HG03025 (cell line): ENCODE data around the gene ULK4.
"Not testable (repeated sequence)": the region's sequence is repeated elsewhere in the genome, so short reads cannot be mapped to it uniquely, and the experiment has no call there.

Source experiments
- ATAC-seq: cut with Tn5 transposase; IDR thresholded peaks from one replicate; pipeline ENCODE4 v1.9.1; 2021; ENCODE audit warnings: mild to moderate bottlenecking, moderate library complexity; ENCODE audit not compliant: unreplicated experiment, low FRiP score

Gene ULK4

DNA sequence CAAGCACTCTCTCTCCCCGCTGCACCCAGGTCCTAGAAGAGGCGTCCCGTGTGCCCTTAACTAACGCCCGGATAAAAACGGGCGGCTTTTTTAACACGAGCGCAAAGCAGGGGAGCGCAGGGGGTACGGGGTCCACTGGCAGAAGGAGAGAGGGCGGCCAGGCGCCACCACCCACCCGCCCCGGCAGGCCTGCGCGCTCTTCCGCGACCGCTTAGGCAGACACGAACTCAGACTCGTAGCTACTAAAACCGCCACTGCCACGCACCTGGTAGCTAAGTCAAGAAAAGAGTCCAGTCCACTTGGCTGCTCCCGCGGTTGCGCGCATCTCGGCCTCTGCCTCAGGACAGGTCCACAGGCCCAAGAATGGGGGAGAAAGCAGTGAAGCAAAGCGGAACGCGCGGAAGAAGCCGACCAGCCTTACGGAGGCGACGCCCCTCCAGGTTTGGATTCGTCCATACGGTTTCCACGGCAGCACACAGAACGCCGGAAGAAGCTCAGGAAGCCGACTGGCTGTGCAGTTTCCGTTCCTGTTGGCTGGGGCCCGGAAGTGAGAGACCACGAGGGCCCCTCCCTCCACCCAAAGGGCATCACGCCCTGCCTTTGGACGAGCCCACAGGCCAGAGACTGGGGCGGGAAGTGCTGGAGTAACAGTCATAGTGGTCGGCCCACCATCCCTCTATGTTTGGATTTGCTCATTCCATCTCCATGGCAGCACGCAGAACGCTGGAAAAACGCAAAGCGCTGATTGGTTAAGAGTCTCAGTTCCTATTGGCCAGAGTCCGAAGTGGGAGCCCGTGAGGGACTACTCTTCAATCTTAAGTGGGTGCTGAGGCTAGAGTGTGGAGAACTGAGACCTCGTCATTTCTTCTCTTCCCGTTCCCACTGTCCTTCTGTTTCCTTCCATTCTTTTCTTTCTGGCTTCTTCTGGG, at the start of gene ULK4:
Gene ULK4 (minus strand): TSS at position 353 of the 929 bp plus-strand sequence. CDS start 7,344 bp downstream, outside the sequence.
- peak; percentile 92 for ATAC-seq

- no peak for ATAC-seq
Observed at GRCh38 chr3:42010530-42010929, 48.6 kb upstream of the ULK4 start.

DNA sequence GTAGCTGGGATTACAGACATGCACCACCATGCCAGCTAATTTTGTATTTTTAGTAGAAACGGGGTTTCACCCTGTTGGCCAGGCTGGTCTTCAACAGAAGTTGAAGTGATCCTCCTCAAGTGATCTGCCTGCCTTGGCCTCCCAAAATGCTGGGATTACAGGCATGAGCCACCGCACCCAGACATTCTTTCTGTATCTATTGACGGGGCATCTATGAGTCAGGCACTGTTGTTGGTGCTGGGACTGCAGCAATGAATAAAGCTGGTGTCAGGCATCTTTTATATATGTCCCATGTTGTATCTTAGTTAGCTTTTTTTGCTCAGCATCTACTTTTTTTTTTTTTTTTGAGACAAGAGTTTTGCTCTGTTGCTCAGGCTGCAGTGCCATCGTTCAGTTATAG, 47.6 kb upstream of the ULK4 start:
- ATAC-seq: no peak

DNA sequence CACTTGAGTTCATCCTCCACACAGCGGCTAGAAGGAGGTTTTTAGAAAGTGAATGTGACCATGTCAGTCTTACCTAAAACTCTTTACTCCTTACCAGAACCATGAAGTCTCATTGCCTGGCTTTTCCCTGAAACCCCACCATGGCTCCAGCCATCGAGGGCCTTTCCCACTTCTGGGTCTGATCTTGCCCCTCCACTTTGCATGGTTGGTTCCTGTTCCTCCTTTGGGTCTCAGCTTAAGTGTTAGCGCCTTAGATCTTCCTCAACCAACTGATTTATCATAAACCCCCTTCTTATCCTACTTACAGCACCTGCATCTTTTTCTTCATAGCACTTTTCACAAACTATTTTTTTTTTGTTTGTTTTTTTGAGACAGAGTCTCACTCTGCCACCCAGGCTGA, 45.9 kb upstream of the ULK4 start:
- ATAC-seq: no peak

DNA sequence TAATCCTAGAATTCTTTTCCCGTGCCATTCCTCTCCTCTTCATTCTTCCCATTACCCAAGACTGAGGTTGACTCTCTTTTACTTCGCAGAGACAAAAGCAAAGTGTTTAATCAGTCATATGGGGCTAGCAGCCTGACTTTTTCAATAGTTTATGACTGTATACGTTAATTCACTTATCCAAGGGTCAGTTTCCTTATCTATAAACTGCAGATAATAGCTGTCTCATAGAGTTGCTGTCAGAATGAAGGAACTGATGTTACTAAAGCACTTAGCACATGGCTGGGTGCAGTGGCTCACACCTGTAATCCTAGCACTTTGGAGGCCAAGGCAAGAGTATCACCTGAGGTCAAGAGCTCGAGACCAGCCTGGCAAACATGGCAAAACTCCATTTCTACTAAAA, 43.5 kb upstream of the ULK4 start:
- ATAC-seq: no peak

DNA sequence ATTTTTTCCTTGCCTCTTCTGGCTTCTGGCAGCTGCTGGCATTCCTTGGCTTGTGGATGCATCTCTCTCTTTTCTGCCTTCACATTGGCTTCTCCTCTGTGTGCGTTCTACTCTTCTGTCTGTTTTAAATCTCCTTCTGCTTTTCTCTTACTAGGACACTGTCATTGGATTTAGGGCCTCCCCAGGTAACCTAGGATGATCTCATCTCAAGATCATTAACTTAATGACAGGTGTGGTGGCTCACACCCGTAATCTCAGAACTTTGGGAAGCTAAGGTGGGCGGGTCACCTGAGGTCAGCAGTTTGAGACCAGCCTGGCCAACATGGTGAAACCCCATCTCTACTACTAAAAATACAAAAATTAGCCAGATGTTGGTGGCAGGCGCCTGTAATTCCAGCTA, 40.9 kb upstream of the ULK4 start:
- ATAC-seq: no peak

DNA sequence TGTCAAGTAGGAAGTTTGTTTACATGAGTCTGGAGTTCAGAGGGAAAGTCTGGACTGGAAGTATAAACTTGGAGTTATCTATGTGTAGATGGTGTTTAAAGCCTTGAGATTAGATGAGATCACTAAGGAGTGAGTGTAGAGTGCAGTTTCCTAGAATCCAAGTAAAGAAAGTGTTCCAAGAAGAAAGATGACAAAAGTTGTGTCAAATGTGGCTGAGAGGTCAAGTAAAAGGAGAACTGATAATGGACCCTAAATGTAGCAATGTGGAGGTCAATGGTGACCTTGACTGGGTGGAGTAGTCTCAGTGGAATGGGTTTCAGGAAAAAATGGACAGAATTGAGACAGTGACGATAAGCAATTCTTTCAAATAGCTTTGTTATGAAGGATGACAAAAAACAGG, 39.9 kb upstream of the ULK4 start:
- ATAC-seq: no peak

GRCh38 chr3:41999909-42000308, 38.0 kb upstream of the ULK4 start:
- ATAC-seq: no peak

GRCh38 chr3:41997702-41998550, 36.0 kb upstream of the ULK4 start:
- ATAC-seq: no peak

- ATAC-seq: no peak
Observed at GRCh38 chr3:41991437-41991836, 29.5 kb upstream of the ULK4 start.

- ATAC-seq: no peak
Observed at GRCh38 chr3:41989518-41989917, 27.6 kb upstream of the ULK4 start.

GRCh38 chr3:41987627-41988026, 25.7 kb upstream of the ULK4 start:
- ATAC-seq: no peak

DNA sequence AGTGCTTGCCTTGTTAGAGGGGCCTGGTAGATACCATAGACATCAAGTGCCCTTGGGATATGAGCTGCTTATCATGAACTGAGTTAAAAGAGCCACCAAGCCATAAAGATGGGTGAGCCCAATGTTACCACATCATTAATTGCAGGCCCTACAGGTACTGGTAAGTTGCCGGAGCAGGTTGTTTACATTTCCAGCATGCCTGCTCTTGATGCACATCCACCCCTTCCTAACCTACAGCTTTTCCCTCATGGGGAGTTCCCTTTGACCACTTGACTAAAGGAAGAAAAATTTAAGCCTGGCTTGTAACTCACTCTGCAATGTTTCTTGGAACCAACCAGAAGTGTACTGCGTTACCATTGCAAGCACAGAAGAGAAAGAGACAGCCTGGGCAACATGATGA, 24.7 kb upstream of the ULK4 start:
- ATAC-seq: no peak

DNA sequence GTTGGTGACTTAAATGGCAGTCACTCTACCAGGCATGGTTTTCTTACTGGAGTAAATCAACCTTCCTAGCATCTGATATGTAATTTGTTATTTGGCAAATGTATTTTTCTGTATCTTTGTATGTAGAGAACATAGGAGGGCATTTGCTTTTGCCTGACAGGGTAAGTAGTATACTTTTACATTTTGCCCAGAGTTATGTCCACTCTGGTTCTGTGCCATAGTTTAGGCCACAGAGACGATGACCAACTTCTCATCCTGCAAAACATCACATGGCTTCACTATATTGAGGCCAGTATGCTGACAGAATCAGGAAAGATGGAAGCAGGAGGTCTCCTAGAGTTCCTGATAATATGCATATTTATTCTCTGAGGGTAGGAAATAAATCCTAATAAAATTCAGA, 23.1 kb upstream of the ULK4 start:
- no peak for ATAC-seq

GRCh38 chr3:41983091-41983490, 21.2 kb upstream of the ULK4 start:
- ATAC-seq: not testable (repeated sequence)

GRCh38 chr3:41977401-41977800, 15.5 kb upstream of the ULK4 start:
- not testable (repeated sequence) for ATAC-seq

- ATAC-seq: no peak
Observed at GRCh38 chr3:41975416-41976103, 13.7 kb upstream of the ULK4 start.

DNA sequence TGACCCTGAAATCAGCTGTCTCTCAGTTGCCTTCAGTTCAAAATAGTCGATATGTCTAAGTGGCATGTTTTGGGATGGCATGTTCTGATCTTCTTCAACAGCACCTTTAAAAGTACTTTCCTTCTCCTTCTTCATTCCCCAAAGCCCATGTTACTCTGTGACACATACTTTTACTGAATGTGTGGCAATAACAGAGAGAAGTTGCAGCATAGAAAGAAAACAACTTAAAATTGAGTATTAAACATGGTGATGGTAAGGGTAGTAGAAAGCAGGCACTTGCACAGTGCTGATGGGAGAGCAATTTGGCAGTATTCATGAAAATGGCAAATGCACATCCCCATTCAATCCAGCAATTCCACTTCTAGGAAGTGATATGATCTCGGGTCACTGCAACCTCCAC, 12.3 kb upstream of the ULK4 start:
- no peak for ATAC-seq

DNA sequence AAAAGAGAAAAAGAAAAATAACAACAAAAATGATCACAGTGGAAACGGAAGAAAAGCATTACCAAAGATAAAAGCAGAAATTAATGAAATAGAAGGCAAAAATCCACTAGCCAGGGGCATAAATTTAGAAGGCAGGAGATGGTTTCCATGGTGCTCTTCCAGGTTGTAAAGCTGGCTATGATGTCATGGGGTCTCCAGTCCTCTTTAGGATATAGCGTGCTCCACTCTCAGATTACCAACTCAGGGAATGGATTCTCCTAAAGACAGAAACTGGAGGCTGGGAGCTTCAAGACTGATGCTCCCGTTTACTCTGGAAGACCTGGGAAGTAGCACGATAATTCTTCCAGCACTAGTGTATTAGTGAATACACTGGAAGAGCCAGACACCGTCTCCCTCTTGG, 10.9 kb upstream of the ULK4 start:
- no peak for ATAC-seq

GRCh38 chr3:41966206-41966605, 4.3 kb upstream of the ULK4 start:
- ATAC-seq: no peak

DNA sequence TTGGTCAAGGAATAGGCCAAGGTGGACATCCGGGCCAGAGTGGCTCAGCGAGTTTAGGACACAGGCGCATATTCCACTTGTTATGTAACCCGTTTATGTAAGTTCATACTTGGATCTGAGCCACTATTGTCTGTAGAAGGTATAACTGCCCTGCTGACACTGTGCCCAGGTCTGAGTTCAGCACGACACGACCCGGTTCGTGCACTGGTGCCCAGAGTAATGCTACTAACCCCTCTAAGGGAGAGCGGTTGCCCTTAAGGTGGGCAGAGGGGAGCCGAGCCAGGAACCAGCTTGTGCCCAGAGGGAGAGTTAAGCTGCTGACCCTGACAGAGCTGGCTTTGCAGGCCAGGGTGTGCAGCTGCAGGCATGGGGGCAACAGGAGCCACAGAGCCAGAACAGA, 1.9 kb upstream of the ULK4 start:
- no peak for ATAC-seq
